Stimulated activated CD8-positive, alpha-beta memory T cell treated with anti-CD3 and anti-CD28 coated beads, Interleukin-4, amount 100 ng/mL, for 1 hour (primary cell): ENCODE measurements around the gene FIBCD1.

ENCODE experiments used
- DNase-seq, 2 donors: peaks; one replicate each; pipeline ENCODE4 v3.0.0-alpha.2; 2020; ENCODE audit warnings: low read depth in 2 of 2, low spot score in 1 of 2

Gene FIBCD1

DNA sequence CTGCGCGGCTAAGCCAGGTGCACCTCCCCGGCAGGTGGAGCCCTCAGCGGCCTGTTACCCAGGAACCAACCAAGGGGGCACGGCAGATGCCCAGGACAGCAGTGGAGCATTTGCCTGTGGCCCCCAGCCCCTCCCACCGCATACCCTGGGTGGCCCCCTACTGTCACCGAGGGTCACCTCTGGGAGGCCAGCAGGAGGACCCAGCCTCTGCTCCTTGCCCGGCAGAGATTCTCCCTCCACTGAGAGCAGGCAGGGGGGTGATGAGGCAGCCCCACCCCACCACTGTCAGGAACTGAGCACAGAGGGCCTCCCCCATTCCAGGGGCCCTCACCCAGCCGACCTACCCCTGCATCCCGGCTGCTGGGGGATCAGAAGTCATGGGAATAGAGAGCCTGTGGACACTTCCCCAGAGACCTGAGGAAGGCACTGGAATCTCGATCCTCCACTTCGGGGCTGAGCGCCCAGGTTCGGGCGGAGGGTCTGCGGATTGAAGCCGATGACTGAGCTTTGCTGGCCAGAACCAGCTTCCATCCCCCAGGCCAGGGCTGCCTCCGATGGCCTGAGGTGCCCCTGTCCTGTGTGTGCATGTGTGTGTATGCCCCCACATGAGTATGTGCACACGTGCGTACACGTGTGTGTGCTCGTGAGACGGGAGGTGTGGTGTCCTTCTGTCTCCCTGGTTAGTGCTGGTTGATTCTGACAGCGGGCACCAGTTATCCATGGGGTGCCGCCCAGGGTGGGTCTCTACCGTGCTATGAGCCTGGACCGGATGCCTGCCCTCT lies 42.6 kb downstream of the FIBCD1 start, which contains the start of gene QRFP:
TSS of gene QRFP (minus strand) at position 580 of the 782 bp plus-strand sequence. CDS start 2,974 bp downstream, outside the sequence.
- no peak for DNase-seq

DNA sequence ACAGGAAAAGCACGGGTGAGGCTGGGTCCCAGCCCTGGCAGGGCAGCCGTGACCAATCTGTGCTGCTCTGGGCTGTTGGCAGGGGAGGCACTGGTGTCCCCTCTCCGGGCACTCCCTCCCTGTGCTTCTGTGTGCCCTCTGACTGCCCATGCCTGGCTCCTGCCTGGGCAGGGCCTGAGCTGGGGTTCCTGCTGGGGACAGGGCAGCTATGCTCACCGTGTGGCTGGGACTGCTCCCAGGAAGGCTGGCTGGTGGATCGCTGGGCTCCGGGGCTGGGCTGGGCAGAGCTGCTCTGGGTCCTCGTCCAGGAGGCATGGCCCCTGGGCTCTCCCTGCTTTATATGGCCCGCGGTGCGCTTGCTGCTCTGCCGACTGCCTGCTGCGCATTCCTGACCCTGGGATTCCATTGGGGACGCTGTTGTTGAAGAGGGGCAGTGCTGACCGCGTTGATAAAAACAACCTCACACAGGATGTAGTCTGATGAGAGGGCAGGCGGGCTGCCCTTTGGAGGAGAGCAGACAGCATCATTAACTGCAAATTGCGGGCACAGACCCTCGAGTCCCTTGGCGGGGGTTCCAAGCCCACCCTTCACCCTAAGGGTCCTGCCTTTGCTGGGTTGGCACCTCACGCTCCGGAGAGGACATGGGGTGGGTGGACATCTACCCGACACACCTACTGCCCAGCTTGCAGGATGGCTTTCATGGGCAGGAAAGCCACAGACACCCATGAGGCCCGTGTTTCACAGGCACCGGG lies 43.4 kb downstream of the FIBCD1 start:
- no peak for DNase-seq

DNA sequence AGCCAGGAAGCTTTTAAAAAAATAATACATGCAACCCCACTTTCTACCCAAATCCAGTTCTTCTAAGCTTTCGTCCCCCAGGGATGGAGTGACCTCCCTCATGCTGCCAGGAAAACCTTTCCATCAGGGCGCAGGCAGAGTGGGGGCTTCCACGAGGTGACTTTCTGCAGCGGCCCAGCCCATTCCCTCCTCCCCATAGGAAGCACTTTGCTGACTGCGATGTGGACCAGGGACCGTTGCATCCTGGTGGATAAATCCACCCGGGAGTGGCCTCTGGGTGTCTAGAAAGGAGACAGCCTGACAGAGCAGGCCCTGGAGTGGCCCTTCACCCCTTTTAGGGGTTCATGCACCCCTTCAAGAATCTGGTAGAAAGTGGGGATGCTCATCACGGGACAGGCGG lies 44.0 kb downstream of the FIBCD1 start:
- DNase-seq, result no peak

DNA sequence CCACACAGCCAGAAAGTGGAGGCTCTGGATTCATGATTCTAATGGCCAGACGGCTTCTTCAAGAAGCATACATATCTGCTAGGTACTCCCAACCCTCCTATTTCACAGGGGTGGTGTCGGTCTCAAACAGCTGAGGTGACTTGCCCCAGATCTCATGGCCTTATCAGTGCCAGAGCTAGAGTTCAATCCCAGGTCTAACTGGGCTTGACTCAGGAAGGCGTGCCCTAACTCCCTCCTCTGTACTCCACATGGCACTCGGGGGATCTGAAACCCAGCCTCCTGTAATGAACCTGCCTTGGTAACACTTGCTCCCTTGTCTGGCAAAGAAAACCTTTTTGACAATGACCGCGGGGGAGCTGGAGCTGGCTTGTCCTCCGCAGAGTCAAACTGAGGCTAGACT lies 44.5 kb downstream of the FIBCD1 start:
- no peak for DNase-seq

DNA sequence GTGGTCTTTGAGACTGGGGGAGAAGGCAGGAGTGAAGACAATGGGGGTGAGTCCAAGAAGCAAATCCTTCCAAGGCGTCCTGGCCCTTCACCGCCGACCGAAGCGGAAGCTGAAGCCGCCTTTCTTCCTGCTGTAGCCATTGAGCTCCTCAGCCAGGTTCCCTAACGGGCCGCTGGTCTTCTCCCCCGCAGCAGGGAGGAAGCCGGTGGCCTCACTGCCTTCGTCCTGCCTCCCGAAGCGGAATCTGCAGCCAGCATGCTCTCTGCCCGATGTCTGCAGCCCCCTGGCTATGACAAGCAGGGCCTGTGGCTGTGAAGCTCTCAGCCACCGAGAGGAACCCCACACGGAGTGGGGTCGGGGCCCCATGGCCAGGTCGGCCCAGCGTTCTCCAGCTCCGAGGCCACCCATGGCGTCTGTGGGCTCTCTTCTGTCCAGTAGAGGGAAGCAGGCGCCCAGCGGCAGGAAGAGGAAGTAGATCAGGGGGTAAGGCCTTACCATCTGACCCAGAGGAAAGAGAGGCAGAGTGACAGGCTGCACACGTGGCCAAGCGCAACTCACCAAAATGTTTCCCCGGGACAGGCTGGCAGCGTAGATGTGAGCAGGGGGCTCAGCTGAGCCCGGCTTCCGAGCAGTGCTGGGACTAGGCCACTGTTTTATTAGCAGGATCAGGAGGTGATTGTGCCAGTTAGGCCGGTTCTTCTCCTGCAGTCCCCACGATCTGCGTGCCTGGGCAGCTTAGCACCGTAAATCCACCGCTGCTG lies 45.5 kb downstream of the FIBCD1 start:
- no peak for DNase-seq

DNA sequence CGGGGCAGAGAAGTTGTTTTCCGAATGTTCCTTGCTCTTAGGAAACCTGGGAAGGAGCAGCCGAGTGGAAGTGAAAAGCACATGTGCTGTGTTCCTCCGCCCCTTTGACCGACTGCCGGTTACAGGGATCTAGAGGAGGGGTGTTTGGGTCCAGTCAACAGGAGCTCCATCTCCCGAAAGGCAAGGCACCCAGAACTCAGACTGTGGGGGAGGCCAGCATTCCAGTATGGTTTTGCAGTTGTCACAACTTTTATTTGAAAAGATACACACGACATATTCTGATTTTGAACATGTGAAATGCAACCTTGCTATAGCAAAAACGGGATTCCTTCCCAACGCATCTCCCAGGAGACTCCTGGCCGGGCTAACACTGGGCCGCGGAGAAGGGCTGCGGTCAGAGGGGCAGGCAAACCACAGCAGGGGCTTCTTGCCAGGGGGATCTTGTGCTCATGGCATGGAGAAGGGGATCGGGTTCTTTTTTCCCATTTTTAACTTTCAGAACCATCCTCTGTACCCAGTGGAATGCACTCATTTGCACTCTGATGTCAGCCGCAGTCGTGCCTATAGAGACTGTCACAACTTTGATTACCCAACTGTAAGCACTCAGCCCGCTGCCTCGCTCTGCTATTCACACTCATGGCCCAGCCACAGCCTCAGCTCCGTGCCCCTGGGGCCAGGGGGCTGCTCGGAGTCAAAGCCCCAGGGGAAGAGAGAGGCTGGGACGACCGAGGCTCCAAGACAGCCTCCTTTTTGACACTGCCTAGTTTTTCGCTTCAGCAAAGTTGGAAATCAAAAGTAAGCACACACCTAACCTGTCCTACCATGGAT lies 46.4 kb downstream of the FIBCD1 start:
- no peak for DNase-seq

DNA sequence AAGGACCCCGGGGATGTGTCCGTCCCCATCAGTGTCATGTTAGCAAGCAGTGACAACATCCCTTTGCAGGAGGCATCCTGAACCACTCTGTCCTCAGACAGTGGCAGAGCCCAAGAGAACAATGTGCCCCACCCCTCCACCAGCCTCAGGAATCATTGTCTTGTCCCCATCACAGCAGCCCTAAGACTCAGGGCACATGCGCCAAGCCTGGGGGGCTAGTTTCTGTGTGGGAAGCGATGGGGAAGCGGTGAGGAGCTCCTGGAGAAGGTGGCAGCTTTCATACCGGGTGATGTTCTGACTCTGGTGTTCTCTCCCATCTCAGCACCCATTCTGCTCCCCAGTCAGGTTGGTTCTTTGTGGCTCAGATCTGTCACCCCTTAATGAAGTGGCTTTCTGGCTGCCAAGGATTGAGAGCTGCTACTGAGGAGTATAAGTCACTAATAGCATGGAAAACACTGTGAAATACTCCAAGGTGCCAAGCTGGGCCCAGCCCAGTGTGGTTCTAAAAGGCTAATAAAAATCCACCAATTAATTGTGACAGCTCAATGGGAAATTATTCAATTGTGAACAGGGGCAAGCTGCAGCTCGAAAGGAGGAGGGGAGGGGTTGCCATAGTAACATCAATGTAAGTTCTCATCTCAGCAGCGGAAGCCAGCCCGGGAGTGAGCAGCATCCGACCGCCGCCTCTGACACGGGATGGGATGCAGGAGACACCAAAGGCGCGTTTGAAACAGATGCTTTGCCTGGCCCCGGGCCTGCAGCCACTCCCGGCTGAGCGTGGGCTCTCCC lies 47.2 kb downstream of the FIBCD1 start:
- no peak for DNase-seq

DNA sequence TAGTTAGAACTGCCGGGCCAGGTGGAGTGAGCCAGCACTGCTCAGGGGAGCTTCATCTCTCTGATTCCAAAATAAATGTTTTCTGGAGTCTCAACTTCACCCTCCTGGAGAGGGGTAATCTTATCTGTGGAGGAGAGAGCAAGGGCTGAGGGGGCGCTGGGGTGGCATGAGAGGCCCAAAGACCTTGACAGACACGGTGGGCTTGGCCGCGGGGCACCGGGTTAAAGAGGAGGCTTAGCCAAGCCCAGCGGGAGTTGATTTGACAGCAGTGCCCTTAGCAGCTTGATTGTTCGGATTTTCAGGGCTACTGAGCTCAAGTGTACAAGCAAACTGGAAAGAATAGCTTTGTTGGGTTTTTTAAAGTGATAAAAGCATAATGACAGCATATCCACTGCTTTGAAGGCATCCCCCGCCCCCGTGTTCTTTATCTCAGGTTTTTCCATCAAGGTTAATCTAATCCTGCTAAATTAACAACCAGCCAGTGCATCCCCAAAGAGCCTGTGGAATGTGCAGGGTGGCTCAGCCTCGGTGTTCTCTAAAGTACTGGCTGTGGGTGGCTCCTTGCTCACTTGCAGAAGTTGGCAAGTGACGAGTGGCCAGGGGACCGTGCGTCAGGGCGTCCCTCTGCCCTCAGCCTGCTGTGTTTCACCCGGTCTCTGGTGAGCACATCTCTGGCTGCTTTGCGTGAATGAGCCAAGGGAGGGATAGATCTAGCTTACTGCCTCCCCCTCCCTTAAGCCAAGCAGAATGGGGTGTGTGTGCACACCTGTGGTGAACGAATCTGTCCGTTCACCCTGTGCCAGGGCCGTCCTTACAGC lies 48.0 kb downstream of the FIBCD1 start:
- DNase-seq, result no peak

DNA sequence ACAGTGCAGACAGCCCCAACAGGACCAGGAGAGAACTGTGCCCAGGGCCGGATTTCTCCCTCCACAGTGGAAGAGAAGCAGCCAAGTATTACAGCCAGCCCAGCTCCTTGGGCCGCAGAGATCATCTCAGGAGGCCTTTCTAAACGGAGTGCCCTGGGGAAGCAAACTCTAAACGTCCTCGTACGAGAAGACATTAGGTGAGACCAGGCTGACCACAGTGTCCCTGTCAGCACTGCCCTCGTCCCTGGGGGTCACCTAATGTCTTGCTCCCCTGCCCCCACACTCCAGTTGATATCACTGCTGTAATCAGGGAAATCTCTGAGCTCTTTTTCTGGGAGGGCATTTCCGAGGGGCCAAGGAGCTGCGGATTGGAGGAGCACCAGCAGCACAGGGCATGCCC lies 48.9 kb downstream of the FIBCD1 start:
- DNase-seq, result no peak

DNA sequence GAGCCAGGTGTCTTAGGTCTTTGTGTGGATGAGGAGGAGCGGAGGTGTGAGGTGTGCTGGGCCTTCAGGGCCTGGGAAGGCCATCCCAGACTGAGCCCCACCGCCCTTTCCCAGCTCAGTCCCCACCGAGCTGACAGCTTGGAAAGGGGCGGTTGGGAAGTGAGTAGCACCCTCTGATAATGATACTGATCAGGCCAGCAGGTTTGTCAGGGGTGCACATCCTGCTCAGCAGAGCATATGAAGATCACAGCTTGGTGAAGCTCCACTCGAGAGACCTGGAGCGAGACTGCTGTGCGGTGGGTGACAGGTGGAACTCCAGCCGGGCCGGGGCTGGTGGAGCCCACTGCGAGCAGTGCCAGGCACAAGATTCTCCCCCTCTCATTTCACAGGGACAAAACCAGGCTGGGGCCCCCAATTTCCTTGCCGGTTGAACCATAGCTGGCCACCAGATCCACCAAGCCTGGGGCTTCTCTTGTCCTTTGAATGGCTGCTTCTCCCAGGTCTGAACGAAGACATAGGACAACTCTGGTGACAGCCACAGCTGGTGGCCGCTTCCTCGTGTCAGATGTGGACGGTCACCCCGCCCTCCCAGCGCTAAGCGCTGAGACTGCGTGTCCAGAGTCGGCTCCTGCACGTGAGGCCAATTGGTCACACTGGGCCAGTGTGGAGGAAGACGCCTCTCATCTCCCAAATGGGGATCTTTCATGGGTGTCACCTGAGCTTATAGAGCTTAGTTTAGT lies 50.7 kb downstream of the FIBCD1 start:
- DNase-seq, result no peak

DNA sequence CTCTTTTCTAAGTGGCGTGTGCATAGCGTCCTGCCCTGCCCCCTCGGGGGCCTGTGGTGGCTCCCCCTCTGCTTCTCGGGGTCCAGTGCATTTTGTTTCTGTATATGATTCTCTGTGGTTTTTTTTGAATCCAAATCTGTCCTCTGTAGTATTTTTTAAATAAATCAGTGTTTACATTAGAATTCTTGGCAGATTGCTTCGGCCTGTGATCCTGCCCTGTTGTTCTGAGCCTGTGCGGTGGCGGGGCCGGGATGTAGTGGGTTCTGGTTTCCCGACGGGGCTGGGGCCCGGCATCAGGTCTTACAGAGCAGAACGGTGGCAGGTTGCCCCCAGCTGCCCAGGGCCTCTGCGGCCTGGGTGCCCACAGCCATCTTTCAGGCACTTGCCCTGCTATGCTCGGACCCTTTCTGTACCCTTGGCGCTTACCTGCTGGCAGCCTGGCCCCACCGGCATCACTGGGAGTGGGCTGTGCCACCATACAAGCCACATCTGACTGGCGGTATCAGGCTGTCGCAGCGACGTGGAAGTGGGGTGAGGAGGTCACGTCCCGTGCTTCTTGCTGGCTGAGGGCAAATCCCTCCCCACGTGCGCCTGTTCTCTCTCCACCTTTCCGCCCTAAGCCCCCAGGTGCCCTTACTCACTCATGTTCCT lies 51.4 kb downstream of the FIBCD1 start:
- no peak for DNase-seq

DNA sequence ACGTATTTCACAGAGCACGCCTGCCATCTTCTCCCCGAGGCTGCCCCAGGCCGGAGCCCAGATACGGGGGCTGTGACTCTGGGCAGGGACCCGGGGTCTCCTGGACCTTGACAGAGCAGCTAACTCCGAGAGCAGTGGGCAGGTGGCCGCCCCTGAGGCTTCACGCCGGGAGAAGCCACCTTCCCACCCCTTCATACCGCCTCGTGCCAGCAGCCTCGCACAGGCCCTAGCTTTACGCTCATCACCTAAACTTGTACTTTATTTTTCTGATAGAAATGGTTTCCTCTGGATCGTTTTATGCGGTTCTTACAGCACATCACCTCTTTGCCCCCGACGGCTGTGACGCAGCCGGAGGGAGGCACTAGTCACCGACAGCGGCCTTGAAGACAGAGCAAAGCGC lies 52.1 kb downstream of the FIBCD1 start:
- no peak for DNase-seq

DNA sequence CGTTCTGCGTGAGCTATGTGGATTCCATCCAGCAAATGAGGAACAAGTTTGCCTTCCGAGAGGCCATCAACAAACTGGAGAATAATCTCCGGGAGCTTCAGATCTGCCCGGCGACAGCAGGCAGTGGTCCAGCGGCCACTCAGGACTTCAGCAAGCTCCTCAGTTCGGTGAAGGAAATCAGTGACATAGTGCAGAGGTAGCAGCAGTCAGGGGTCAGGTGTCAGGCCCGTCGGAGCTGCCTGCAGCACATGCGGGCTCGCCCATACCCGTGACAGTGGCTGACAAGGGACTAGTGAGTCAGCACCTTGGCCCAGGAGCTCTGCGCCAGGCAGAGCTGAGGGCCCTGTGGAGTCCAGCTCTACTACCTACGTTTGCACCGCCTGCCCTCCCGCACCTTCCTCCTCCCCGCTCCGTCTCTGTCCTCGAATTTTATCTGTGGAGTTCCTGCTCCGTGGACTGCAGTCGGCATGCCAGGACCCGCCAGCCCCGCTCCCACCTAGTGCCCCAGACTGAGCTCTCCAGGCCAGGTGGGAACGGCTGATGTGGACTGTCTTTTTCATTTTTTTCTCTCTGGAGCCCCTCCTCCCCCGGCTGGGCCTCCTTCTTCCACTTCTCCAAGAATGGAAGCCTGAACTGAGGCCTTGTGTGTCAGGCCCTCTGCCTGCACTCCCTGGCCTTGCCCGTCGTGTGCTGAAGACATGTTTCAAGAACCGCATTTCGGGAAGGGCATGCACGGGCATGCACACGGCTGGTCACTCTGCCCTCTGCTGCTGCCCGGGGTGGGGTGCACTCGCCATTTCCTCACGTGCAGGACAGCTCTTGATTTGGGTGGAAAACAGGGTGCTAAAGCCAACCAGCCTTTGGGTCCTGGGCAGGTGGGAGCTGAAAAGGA lies 53.3 kb downstream of the FIBCD1 start:
- DNase-seq, result no peak

DNA sequence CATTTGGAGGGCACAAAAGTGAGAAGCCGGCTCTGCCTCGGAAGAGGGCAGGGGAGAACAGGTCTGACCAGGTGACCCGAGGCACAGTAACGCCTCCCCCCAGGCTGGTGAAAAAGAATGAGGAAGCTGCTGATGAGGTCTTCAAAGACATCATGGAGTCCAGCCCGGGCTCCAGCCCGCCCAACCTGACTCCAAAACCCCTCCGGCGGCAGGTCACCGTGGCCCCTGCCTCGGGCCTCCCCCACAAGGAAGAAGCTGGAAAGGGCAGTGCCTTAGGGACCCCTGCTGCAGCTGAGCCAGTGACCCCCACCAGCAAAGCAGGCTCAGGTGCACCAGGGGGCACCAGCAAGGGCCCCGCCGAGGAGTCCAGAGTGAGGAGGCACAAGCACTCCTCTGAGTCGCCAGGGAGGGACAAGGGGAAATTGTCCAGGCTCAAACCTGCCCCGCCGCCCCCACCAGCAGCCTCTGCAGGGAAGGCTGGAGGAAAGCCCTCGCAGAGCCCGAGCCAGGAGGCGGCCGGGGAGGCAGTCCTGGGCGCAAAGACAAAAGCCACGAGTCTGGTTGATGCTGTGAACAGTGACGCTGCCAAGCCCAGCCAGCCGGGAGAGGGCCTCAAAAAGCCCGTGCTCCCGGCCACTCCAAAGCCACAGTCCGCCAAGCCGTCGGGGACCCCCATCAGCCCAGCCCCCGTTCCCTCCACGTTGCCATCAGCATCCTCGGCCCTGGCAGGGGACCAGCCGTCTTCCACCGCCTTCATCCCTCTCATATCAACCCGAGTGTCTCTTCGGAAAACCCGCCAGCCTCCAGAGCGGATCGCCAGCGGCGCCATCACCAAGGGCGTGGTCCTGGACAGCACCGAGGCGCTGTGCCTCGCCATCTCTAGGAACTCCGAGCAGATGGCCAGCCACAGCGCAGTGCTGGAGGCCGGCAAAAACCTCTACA lies 54.2 kb downstream of the FIBCD1 start:
- DNase-seq, result no peak

DNA sequence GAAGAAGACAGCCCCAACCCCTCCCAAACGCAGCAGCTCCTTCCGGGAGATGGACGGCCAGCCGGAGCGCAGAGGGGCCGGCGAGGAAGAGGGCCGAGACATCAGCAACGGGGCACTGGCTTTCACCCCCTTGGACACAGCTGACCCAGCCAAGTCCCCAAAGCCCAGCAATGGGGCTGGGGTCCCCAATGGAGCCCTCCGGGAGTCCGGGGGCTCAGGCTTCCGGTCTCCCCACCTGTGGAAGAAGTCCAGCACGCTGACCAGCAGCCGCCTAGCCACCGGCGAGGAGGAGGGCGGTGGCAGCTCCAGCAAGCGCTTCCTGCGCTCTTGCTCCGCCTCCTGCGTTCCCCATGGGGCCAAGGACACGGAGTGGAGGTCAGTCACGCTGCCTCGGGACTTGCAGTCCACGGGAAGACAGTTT lies 54.9 kb downstream of the FIBCD1 start:
- DNase-seq, result no peak

DNA sequence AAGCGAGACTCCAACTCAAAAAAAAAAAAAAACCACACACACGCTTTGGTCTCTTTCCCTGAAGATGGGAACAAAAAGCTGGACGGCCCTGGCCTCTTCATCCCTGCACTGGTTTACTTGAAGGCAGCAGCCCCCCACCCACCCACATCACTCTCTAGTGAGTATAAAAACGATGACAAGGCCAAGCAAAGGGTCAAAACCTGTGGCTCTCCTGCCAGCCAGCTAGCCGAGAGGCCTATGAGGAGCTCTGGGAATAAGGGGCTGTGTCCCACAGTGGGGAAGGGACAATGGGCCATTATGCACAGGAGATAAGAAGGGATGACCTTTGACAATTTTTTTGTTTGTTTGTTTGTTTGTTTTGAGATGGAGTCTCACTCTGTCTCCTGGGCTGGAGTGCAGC lies 55.6 kb downstream of the FIBCD1 start:
- DNase-seq, result no peak
